H9 (cell line): ENCODE results near the gene OR2T6. TPM values are rescaled to one million over a fixed set of nuclear protein-coding genes. Genes with fewer than 3 reads are reported as not detected.

ENCODE experiments used
- DNase-seq: peaks from one replicate; pipeline ENCODE4 v3.0.0-alpha.2; 2017
- H2AFZ ChIP-seq: one replicate; pipeline ENCODE4 v1.6.1; 2013; ENCODE audit warnings: mild to moderate bottlenecking, low read length, control low read depth, moderate library complexity
- H2AK5ac ChIP-seq: 2 replicates; pipeline ENCODE4 v1.6.1; 2013; ENCODE audit warnings: low read length, control low read depth, mixed read lengths; ENCODE audit not compliant: insufficient read length
- H2BK120ac ChIP-seq: one replicate; pipeline ENCODE4 v1.6.1; 2013; ENCODE audit warnings: low read depth, mild to moderate bottlenecking, low read length, control low read depth, inconsistent platforms; ENCODE audit not compliant: poor library complexity, severe bottlenecking
- H2BK12ac ChIP-seq: 2 replicates; pipeline ENCODE4 v1.6.1; 2013; ENCODE audit warnings: low read length, control low read depth, mixed read lengths, low read depth; ENCODE audit not compliant: insufficient read length
- H2BK15ac ChIP-seq: 2 replicates; pipeline ENCODE4 v1.6.1; 2013; ENCODE audit warnings: low read depth, low read length, control low read depth
- H2BK20ac ChIP-seq: one replicate; pipeline ENCODE4 v1.6.1; 2013; ENCODE audit warnings: low read depth, mild to moderate bottlenecking, low read length, control low read depth, inconsistent platforms; ENCODE audit not compliant: poor library complexity, severe bottlenecking
- H2BK5ac ChIP-seq: 2 replicates; pipeline ENCODE4 v1.6.1; 2013; ENCODE audit warnings: low read length, control low read depth, mixed read lengths; ENCODE audit not compliant: insufficient read length
- H3K14ac ChIP-seq: 2 replicates; pipeline ENCODE4 v1.6.1; 2013; ENCODE audit warnings: low read length, control low read depth; ENCODE audit not compliant: insufficient read depth
- H3K18ac ChIP-seq: 2 replicates; pipeline ENCODE4 v1.6.1; 2013; ENCODE audit warnings: low read depth, mild to moderate bottlenecking, mixed read lengths, low read length, control low read depth; ENCODE audit not compliant: insufficient read length
- H3K23ac ChIP-seq: 2 replicates; pipeline ENCODE4 v1.6.1; 2013; ENCODE audit warnings: low read length, control low read depth, mixed read lengths, low read depth; ENCODE audit not compliant: insufficient read length
- H3K23me2 ChIP-seq: 2 replicates; pipeline ENCODE4 v1.6.1; 2013; ENCODE audit warnings: low read depth, mild to moderate bottlenecking, mixed read lengths, low read length, control low read depth; ENCODE audit not compliant: insufficient read length, poor library complexity, severe bottlenecking
- H3K27ac ChIP-seq: 2 replicates; pipeline ENCODE4 v1.5.1; 2013; ENCODE audit warnings: low read length, control low read depth, mixed read lengths, low read depth; ENCODE audit not compliant: insufficient read length
- H3K27me3 ChIP-seq: 2 replicates; pipeline ENCODE4 v1.6.1; 2013; ENCODE audit warnings: low read length, control low read depth, inconsistent platforms; ENCODE audit not compliant: insufficient read depth
- H3K4ac ChIP-seq: 2 replicates; pipeline ENCODE4 v1.6.1; 2013; ENCODE audit warnings: low read depth, mild to moderate bottlenecking, control low read depth, inconsistent platforms, low read length, moderate library complexity
- H3K4me1 ChIP-seq: 2 replicates; pipeline ENCODE4 v1.6.1; 2013; ENCODE audit warnings: low read length, control low read depth, inconsistent platforms; ENCODE audit not compliant: insufficient read depth
- H3K4me2 ChIP-seq: 2 replicates; pipeline ENCODE4 v1.6.1; 2013; ENCODE audit warnings: low read length, control low read depth, mixed read lengths; ENCODE audit not compliant: insufficient read length, insufficient read depth
- H3K56ac ChIP-seq: 2 replicates; pipeline ENCODE4 v1.6.1; 2013; ENCODE audit warnings: low read depth, mild to moderate bottlenecking, mixed read lengths, low read length, control low read depth; ENCODE audit not compliant: insufficient read length
- H3K79me1 ChIP-seq: 2 replicates; pipeline ENCODE4 v1.6.1; 2013; ENCODE audit warnings: low read depth, mild to moderate bottlenecking, moderate library complexity, low read length, control low read depth, inconsistent platforms; ENCODE audit not compliant: insufficient read depth, poor library complexity, severe bottlenecking
- H3K79me2 ChIP-seq: 2 replicates; pipeline ENCODE4 v1.6.1; 2013; ENCODE audit warnings: low read length, control low read depth, inconsistent platforms; ENCODE audit not compliant: insufficient read depth
- H3K9ac ChIP-seq: 2 replicates; pipeline ENCODE4 v1.6.1; 2013; ENCODE audit warnings: low read length, control low read depth, mixed read lengths; ENCODE audit not compliant: insufficient read length; ENCODE audit errors: extremely low read depth
- H3K9me3 ChIP-seq: one replicate; pipeline ENCODE4 v1.6.1; 2013; ENCODE audit warnings: low read depth, low read length, inconsistent platforms; ENCODE audit not compliant: control insufficient read depth
- H3T11ph ChIP-seq: one replicate; pipeline ENCODE4 v1.6.1; 2013; ENCODE audit warnings: mild to moderate bottlenecking, low read length, control low read depth, inconsistent platforms
- H4K20me1 ChIP-seq: one replicate; pipeline ENCODE4 v1.6.1; 2013; ENCODE audit not compliant: control insufficient read depth, insufficient read length, insufficient read depth
- H4K5ac ChIP-seq: 2 replicates; pipeline ENCODE4 v1.6.1; 2013; ENCODE audit warnings: low read depth, mild to moderate bottlenecking, mixed read lengths, low read length, control low read depth; ENCODE audit not compliant: insufficient read length
- H4K8ac ChIP-seq: replicated peaks from 2 replicates; pipeline ENCODE4 v1.6.1; 2013; ENCODE audit warnings: low read length, control low read depth, mixed read lengths, low read depth; ENCODE audit not compliant: insufficient read length
- H4K91ac ChIP-seq: 2 replicates; pipeline ENCODE4 v1.6.1; 2013; ENCODE audit warnings: low read depth, mild to moderate bottlenecking, moderate library complexity, mixed read lengths, low read length, control low read depth; ENCODE audit not compliant: insufficient read length
- H3K27ac Mint-ChIP-seq, 3 experiments: 2 replicates in 2 of 3; 3 replicates in 1 of 3; pipeline ENCODE4 v1.8.0; 2020 to 2021; ENCODE audit warnings: mixed read lengths in 3 of 3, mild to moderate bottlenecking in 1 of 3, moderate library complexity in 1 of 3
- H3K27me3 Mint-ChIP-seq: 2 replicates; pipeline ENCODE4 v1.8.0; 2021; ENCODE audit warnings: low read depth, mild to moderate bottlenecking, moderate library complexity, mixed read lengths
- H3K36me3 Mint-ChIP-seq, 3 experiments: 2 replicates in 2 of 3; 3 replicates in 1 of 3; pipeline ENCODE4 v1.8.0; 2020 to 2021; ENCODE audit warnings: low read depth in 3 of 3, mixed read lengths in 3 of 3; ENCODE audit not compliant: insufficient read depth in 1 of 3
- H3K4me1 Mint-ChIP-seq, 2 experiments: 2 replicates each; pipeline ENCODE4 v1.8.0; 2020; ENCODE audit warnings: mixed read lengths in 2 of 2
- H3K4me3 Mint-ChIP-seq, 2 experiments: 2 replicates in 1 of 2; 3 replicates in 1 of 2; pipeline ENCODE4 v1.8.0; 2020 to 2021; ENCODE audit warnings: mild to moderate bottlenecking in 2 of 2, mixed read lengths in 2 of 2, moderate library complexity in 1 of 2
- H3K9me3 Mint-ChIP-seq, 2 experiments: 2 replicates in 1 of 2; 3 replicates in 1 of 2; pipeline ENCODE4 v1.8.0; 2020; ENCODE audit warnings: mild to moderate bottlenecking in 2 of 2, mixed read lengths in 2 of 2, moderate library complexity in 1 of 2
- CTCF ChIP-seq: fragments of 200-600 bp; sonication (generic); conservative IDR thresholded peaks from 3 replicates; pipeline ENCODE4 v1.8.0; 2021; ENCODE audit warnings: antibody characterized with exemption, mild to moderate bottlenecking
- WGBS: extraction: QIAGEN DNeasy Blood & Tissue Kit; methylation state at CpG from one replicate; pipeline ENCODE4 v1.1.7; 2013; ENCODE audit warnings: missing lambda C conversion rate, low lambda C conversion rate, mixed read lengths; ENCODE audit not compliant: insufficient read length; ENCODE audit errors: extremely low coverage; 5-methylcytosine and 5-hydroxymethylcytosine counted together
- total RNA-seq: library from RNA; stranded (reverse); gene quantifications from 2 replicates; pipeline ENCODE4 v1.2.1, GENCODE V29; 2021

The OR2T6 gene
- total RNA-seq, 1 experiment from 2014 or later, result not detected

- Histone ChIP-seq H2BK20ac (no peak overlapping the region), H3K27me3 (no peaks in the 10 kb centered on the region), H3K4ac (no peak overlapping the region), H4K5ac (no peak overlapping the region), H3K27ac (no peak overlapping the region), H3K56ac (no peak overlapping the region), H3K23ac (no peak overlapping the region), H4K91ac (no peak overlapping the region), H3K23me2 (no peaks in the 10 kb centered on the region), H3K79me2 (no peaks in the 10 kb centered on the region), H2AK5ac (no peak overlapping the region), H2BK5ac (no peak overlapping the region), H2BK15ac (no peak overlapping the region), H3K9me3 (peaks cover 77% of the 10 kb centered on the region), H2BK120ac (no peak overlapping the region), H3T11ph (no peak overlapping the region), H3K9ac (no peak overlapping the region), H3K18ac (no peak overlapping the region), H3K4me2 (no peak overlapping the region), H3K14ac (no peak overlapping the region), H2AFZ (no peak overlapping the region), H4K20me1 (no peaks in the 10 kb centered on the region), H3K4me1 (no peaks in the 10 kb centered on the region), H4K8ac (no peak overlapping the region), H2BK12ac (no peak overlapping the region), H3K79me1 (no peaks in the 10 kb centered on the region)
- no CpG with 5 or more reads among the region's 3 CpGs for WGBS
- Mint-ChIP-seq H3K9me3 (peaks cover 79 to 85% of the 10 kb centered on the region in 2 experiments), H3K27me3 (no peaks in the 10 kb centered on the region), H3K27ac (no peak overlapping the region), H3K36me3 (peaks cover 0 to 26% (median 7%) of the 10 kb centered on the region in 3 experiments; a peak in 3 of 7 replicates), H3K4me1 (no peaks in the 10 kb centered on the region), H3K4me3 (no peak overlapping the region)
- TF ChIP-seq CTCF, result no peak
- DNase-seq, result no peak
These were observed 16.1 kb upstream of the OR2T6 start for GRCh38 chr1:248359415-248359814.
